Naive thymus-derived CD8-positive, alpha-beta T cell (primary cell): ENCODE measurements around the gene CBLB. TPM values are rescaled to one million over a fixed set of nuclear protein-coding genes. Genes with fewer than 3 reads are reported as not detected.
"Not testable (repeated sequence)": the region's sequence is repeated elsewhere in the genome, so short reads cannot be mapped to it uniquely, and the experiment has no call there.

Experiments
- ATAC-seq, 2 donors: fragments of 150-1000 bp; cut with Tn5 transposase in 1 of 2; sonication (Bioruptor Pico), chemical (Tn5 transposase) in 1 of 2; 1 replicate in 1 of 2; 2 replicates in 1 of 2; pipeline ENCODE4 v1.10.0; 2021; ENCODE audit warnings: mild to moderate bottlenecking in 2 of 2, moderate library complexity in 2 of 2
- POLR2A ChIA-PET: fragments of 350-600 bp; sonication (Branson Sonifier 250); formaldehyde crosslinking; loops from one replicate; lab custom pipeline; 2021; ENCODE audit warnings: antibody characterized with exemption; lab: Charles Lee
- DNase-seq, 10 donors: peaks; one replicate each; pipeline versions ENCODE4 v3.0.0 to v3.0.0-alpha.2; 2020 to 2022
- H3K27ac Mint-ChIP-seq, 10 donors: one replicate each; pipeline ENCODE4 v1.8.0; 2020 to 2022; ENCODE audit warnings: mild to moderate bottlenecking in 10 of 10, mixed read lengths in 10 of 10, moderate library complexity in 4 of 10, inconsistent platforms in 1 of 10
- H3K27me3 Mint-ChIP-seq, 5 donors: one replicate each; pipeline ENCODE4 v1.8.0; 2021 to 2022; ENCODE audit warnings: mixed read lengths in 5 of 5
- H3K36me3 Mint-ChIP-seq, 3 donors: one replicate each; pipeline ENCODE4 v1.8.0; 2020 to 2022; ENCODE audit warnings: mixed read lengths in 3 of 3, mild to moderate bottlenecking in 2 of 3, inconsistent platforms in 1 of 3
- H3K4me1 Mint-ChIP-seq, 4 donors: one replicate each; pipeline ENCODE4 v1.8.0; 2021 to 2022; ENCODE audit warnings: mixed read lengths in 4 of 4
- H3K4me3 Mint-ChIP-seq, 10 donors: one replicate each; pipeline ENCODE4 v1.8.0; 2020 to 2022; ENCODE audit warnings: mild to moderate bottlenecking in 10 of 10, mixed read lengths in 10 of 10, moderate library complexity in 6 of 10, inconsistent platforms in 1 of 10
- H3K9me3 Mint-ChIP-seq, 9 donors: one replicate each; pipeline ENCODE4 v1.8.0; 2020 to 2022; ENCODE audit warnings: mixed read lengths in 9 of 9, mild to moderate bottlenecking in 3 of 9, inconsistent platforms in 1 of 9, moderate library complexity in 1 of 9
- polyA plus RNA-seq, 3 donors: library from polyadenylated mRNA; unstranded; fragments of 300-500 nt; fragmentation: Illumina TruSeq; gene quantifications; one replicate each; pipeline ENCODE4 v1.2.3, GENCODE V29; 2021
- total RNA-seq, 8 experiments: library from RNA in 2 of 8; stranded (reverse) in 2 of 8; gene quantifications; one replicate each; pipeline ENCODE4 v1.2.3 and lab custom pipeline; 2021 to 2026

The CBLB gene
- total and polyA plus RNA-seq, 5 experiments from 2014 or later: 32.1 to 108 (median 36.6) TPM

- POLR2A ChIA-PET: no interaction called here
- no peak for DNase-seq
- no peak for ATAC-seq
- Mint-ChIP-seq H3K9me3 (peaks cover 0 to 5% (median 0%) of the 10 kb centered on the region in 9 donors), H3K36me3 (peaks cover 11 to 37% (median 29%) of the 10 kb centered on the region in 3 donors), H3K4me1 (peaks cover 20 to 74% (median 56%) of the 10 kb centered on the region in 4 donors), H3K27ac (peak overlapping the region in 7 of 10 donors; percentile 35 to 72 (median 64)), H3K4me3 (peak overlapping the region in 4 of 10 donors; percentile 26 to 50 (median 30)), H3K27me3 (no peaks in the 10 kb centered on the region)
Measured at GRCh38 chr3:105744202-105744601, 124.6 kb downstream of the CBLB start.

- Mint-ChIP-seq H3K36me3 (peaks cover 4 to 53% (median 49%) of the 10 kb centered on the region in 3 donors), H3K4me3 (no peak overlapping the region), H3K9me3 (no peaks in the 10 kb centered on the region), H3K27me3 (no peaks in the 10 kb centered on the region), H3K4me1 (peaks cover 6 to 40% (median 9%) of the 10 kb centered on the region in 4 donors), H3K27ac (peak overlapping the region in 2 of 10 donors; percentile 14 to 22)
- DNase-seq: no peak
- POLR2A ChIA-PET: no interaction called here
- no peak for ATAC-seq
Measured at GRCh38 chr3:105733356-105733755, 135.5 kb downstream of the CBLB start.

GRCh38 chr3:105731686-105732085 is 137.1 kb downstream of the CBLB start:
- POLR2A ChIA-PET: no interaction called here
- Mint-ChIP-seq H3K27me3 (no peaks in the 10 kb centered on the region), H3K9me3 (peaks cover 0 to 15% (median 10%) of the 10 kb centered on the region in 9 donors), H3K27ac (peak overlapping the region in 1 of 10 donors; percentile 39), H3K36me3 (peaks cover 19 to 66% (median 66%) of the 10 kb centered on the region in 3 donors), H3K4me1 (peaks cover 0 to 43% (median 10%) of the 10 kb centered on the region in 4 donors), H3K4me3 (no peak overlapping the region)
- DNase-seq: no peak
- no peak for ATAC-seq

GRCh38 chr3:105730801-105731354 is 137.9 kb downstream of the CBLB start:
- Mint-ChIP-seq H3K27me3 (no peaks in the 10 kb centered on the region), H3K27ac (peak overlapping the region in 1 of 10 donors; percentile 58), H3K9me3 (peaks cover 0 to 15% (median 10%) of the 10 kb centered on the region in 9 donors), H3K4me3 (no peak overlapping the region), H3K36me3 (peaks cover 15 to 67% (median 64%) of the 10 kb centered on the region in 3 donors), H3K4me1 (peaks cover 0 to 43% (median 11%) of the 10 kb centered on the region in 4 donors)
- POLR2A ChIA-PET: no interaction called here
- ATAC-seq (no peak), DNase-seq (no peak)

GRCh38 chr3:105729667-105730066 is 139.1 kb downstream of the CBLB start:
- peaks cover 15 to 58% (median 55%) of the 10 kb centered on the region in 3 donors for H3K36me3 Mint-ChIP-seq
- no peak for DNase-seq
- ATAC-seq: no peak
- H3K27me3 Mint-ChIP-seq: no peaks in the 10 kb centered on the region
- peaks cover 0 to 43% (median 11%) of the 10 kb centered on the region in 4 donors for H3K4me1 Mint-ChIP-seq
- H3K27ac Mint-ChIP-seq: peak overlapping the region in 2 of 10 donors; percentile 37 to 40
- no peak overlapping the region for H3K4me3 Mint-ChIP-seq
- peaks cover 0 to 15% (median 10%) of the 10 kb centered on the region in 9 donors for H3K9me3 Mint-ChIP-seq
- POLR2A ChIA-PET: no interaction called here

GRCh38 chr3:105728771-105729312 is 140.0 kb downstream of the CBLB start:
- H3K27ac Mint-ChIP-seq: peak overlapping the region in 1 of 10 donors; percentile 25
- H3K36me3 Mint-ChIP-seq: peaks cover 15 to 57% (median 53%) of the 10 kb centered on the region in 3 donors
- H3K27me3 Mint-ChIP-seq: no peaks in the 10 kb centered on the region
- H3K4me3 Mint-ChIP-seq: no peak overlapping the region
- peaks cover 0 to 15% (median 10%) of the 10 kb centered on the region in 9 donors for H3K9me3 Mint-ChIP-seq
- H3K4me1 Mint-ChIP-seq: peaks cover 6 to 45% (median 14%) of the 10 kb centered on the region in 4 donors
- POLR2A ChIA-PET: no interaction called here
- no peak for ATAC-seq
- no peak for DNase-seq

- DNase-seq, ATAC-seq, H3K4me3 Mint-ChIP-seq, H3K27me3 Mint-ChIP-seq: not testable (repeated sequence)
- H3K9me3 Mint-ChIP-seq: peaks cover 0 to 15% (median 10%) of the 10 kb centered on the region in 9 donors
- peaks cover 15 to 51% (median 40%) of the 10 kb centered on the region in 3 donors for H3K36me3 Mint-ChIP-seq
- peaks cover 8 to 56% (median 24%) of the 10 kb centered on the region in 4 donors for H3K4me1 Mint-ChIP-seq
- H3K27ac Mint-ChIP-seq: peak overlapping the region in 4 of 10 donors; percentile 11 to 75 (median 19)
- POLR2A ChIA-PET: interaction anchor here (0.7 kb wide), 1 partner anchor 23 kb away, joined by 3 read pairs; no protein-coding TSS in a partner anchor
Measured at GRCh38 chr3:105727036-105727435, 141.8 kb downstream of the CBLB start.

- Mint-ChIP-seq H3K4me1 (peaks cover 7 to 29% (median 23%) of the 10 kb centered on the region in 4 donors), H3K27ac (peak overlapping the region in 6 of 10 donors; percentile 14 to 67 (median 50)), H3K4me3 (peak overlapping the region in 6 of 10 donors; percentile 3 to 45 (median 24)), H3K27me3 (no peaks in the 10 kb centered on the region), H3K36me3 (peaks cover 17 to 48% (median 45%) of the 10 kb centered on the region in 3 donors), H3K9me3 (peaks cover 0 to 13% (median 9%) of the 10 kb centered on the region in 9 donors)
- POLR2A ChIA-PET: no interaction called here
- no peak for DNase-seq
- peak; percentile 49 to 71 for ATAC-seq
Measured at GRCh38 chr3:105722943-105723556, 145.8 kb downstream of the CBLB start.

GRCh38 chr3:105719791-105720190 is 149.0 kb downstream of the CBLB start:
- H3K36me3 Mint-ChIP-seq: peaks cover 5 to 55% (median 39%) of the 10 kb centered on the region in 3 donors
- POLR2A ChIA-PET: no interaction called here
- no peaks in the 10 kb centered on the region for H3K27me3 Mint-ChIP-seq
- H3K4me3 Mint-ChIP-seq: no peak overlapping the region
- H3K27ac Mint-ChIP-seq: no peak overlapping the region
- H3K9me3 Mint-ChIP-seq: no peaks in the 10 kb centered on the region
- DNase-seq (no peak), ATAC-seq (no peak)
- H3K4me1 Mint-ChIP-seq: peaks cover 2 to 24% (median 21%) of the 10 kb centered on the region in 4 donors

GRCh38 chr3:105715372-105715771 is 153.4 kb downstream of the CBLB start:
- H3K9me3 Mint-ChIP-seq: no peaks in the 10 kb centered on the region
- POLR2A ChIA-PET: no interaction called here
- ATAC-seq: no peak

GRCh38 chr3:105714453-105714852 is 154.4 kb downstream of the CBLB start:
- Mint-ChIP-seq H3K4me3 (no peak overlapping the region), H3K27ac (peak overlapping the region in 1 of 10 donors; percentile 68), H3K4me1 (peaks cover 0 to 4% (median 1%) of the 10 kb centered on the region in 4 donors), H3K9me3 (peaks cover 0 to 6% (median 0%) of the 10 kb centered on the region in 9 donors), H3K27me3 (no peaks in the 10 kb centered on the region), H3K36me3 (peaks cover 14 to 67% (median 50%) of the 10 kb centered on the region in 3 donors)
- DNase-seq (no peak), ATAC-seq (no peak)
- POLR2A ChIA-PET: no interaction called here

More at GRCh38 chr3:105715372-105715771, 153.4 kb downstream of the CBLB start:
- no peak overlapping the region for H3K4me3 Mint-ChIP-seq
- H3K36me3 Mint-ChIP-seq: peaks cover 8 to 67% (median 47%) of the 10 kb centered on the region in 3 donors
- no peaks in the 10 kb centered on the region for H3K27me3 Mint-ChIP-seq
- H3K27ac Mint-ChIP-seq: peak overlapping the region in 1 of 10 donors; percentile 6
- no peak for DNase-seq
- peaks cover 0 to 4% (median 1%) of the 10 kb centered on the region in 4 donors for H3K4me1 Mint-ChIP-seq

- DNase-seq (no peak), ATAC-seq (no peak)
- POLR2A ChIA-PET: no interaction called here
- peaks cover 11 to 53% (median 36%) of the 10 kb centered on the region in 3 donors for H3K36me3 Mint-ChIP-seq
- no peaks in the 10 kb centered on the region for H3K27me3 Mint-ChIP-seq
- H3K9me3 Mint-ChIP-seq: peaks cover 0 to 6% (median 0%) of the 10 kb centered on the region in 9 donors
- H3K27ac Mint-ChIP-seq: no peak overlapping the region
- H3K4me3 Mint-ChIP-seq: no peak overlapping the region
- peaks cover 0 to 9% (median 2%) of the 10 kb centered on the region in 4 donors for H3K4me1 Mint-ChIP-seq
Measured at GRCh38 chr3:105708980-105709379, 159.8 kb downstream of the CBLB start.
